Measurements from ENCODE around the gene CFAP57.

CFAP57 gene

DNA sequence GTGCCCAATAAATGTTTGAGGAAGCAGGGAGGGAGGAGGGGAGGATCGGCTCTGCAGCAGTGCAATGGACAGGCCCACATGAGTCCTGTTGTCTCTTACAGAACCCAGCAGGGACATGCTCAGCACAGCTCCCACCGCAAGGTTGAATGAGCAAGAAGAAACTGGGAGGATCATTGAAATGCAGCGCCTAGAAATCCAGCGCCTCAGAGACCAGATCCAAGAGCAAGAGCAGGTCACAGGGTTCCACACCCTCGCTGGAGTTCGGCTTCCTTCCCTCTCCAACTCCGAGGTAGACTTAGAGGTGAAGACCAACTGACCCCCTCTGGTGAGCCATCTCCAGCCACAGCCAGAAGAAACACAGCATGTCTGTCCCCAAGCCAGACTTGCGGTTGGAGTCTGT is 81.7 kb downstream of the CFAP57 start:
- Histone ChIP-seq H3K27ac (ENCODE audit: low read length) (no peak overlapping the region), H3K36me3 (ENCODE audit: control insufficient read depth, insufficient read depth, low read length) (no peaks in the 10 kb centered on the region), H3K9me3 (ENCODE audit: control insufficient read depth, insufficient read depth, low read length) (peaks cover 3% of the 10 kb centered on the region), H3K4me1 (ENCODE audit: control insufficient read depth, insufficient read depth, low read length) (no peaks in the 10 kb centered on the region), H3K27me3 (ENCODE audit: control insufficient read depth, insufficient read depth, low read length) (no peaks in the 10 kb centered on the region), H3K4me3 (ENCODE audit: low read length) (no peak overlapping the region)
- no peak for DNase-seq (ENCODE audit: low read depth, low spot score)
- WGBS (ENCODE audit: insufficient coverage, insufficient read length): no CpG with 5 or more reads among the region's 8 CpGs

DNA sequence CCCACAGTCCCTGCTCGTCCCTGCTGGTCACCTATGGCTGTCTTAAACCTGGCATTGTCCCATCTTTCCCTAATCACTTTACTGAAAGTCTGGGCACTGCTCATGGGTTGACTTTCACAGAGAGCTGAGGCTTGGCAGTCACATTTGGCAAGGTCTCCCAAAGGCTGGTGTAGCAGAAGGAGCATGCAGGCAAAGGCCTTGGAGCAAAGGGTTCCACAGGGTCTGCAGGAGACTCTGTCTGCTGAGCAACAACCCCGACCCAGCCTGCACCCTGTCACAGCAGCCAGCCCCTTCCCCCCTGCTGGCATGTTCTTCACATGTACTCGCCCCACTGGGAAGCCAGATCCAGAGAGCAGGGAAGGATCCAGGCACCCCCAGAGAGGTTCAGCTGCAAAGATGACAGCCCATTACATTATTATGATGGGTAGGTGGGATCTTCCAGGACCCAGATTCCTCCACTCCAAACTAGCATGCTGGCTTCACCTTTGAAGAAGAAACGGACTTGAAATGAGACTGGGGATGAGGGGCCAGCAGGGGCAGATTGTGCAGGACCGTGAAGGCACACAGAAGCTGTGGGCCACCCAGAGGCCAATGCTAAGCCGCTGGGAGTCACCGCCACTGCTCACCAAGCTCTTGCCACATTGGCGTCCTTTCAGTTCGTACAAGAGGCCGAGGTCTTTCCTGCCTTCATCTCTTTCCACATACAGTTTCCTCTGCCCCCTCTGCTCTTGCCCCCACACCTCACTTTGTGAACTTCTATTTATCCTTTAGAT is 83.5 kb downstream of the CFAP57 start:
- H3K27ac ChIP-seq (ENCODE audit: low read length): no peak overlapping the region
- WGBS (ENCODE audit: insufficient coverage, insufficient read length): no CpG with 5 or more reads among the region's 10 CpGs

GRCh38 chr1:43256675-43257570 is 84.8 kb downstream of the CFAP57 start:
- Histone ChIP-seq H3K4me1 (ENCODE audit: control insufficient read depth, insufficient read depth, low read length) (no peaks in the 10 kb centered on the region), H3K27ac (ENCODE audit: low read length) (no peak overlapping the region), H3K27me3 (ENCODE audit: control insufficient read depth, insufficient read depth, low read length) (no peaks in the 10 kb centered on the region), H3K9me3 (ENCODE audit: control insufficient read depth, insufficient read depth, low read length) (peaks cover 3% of the 10 kb centered on the region), H3K4me3 (ENCODE audit: low read length) (no peak overlapping the region), H3K36me3 (ENCODE audit: control insufficient read depth, insufficient read depth, low read length) (no peaks in the 10 kb centered on the region)
- no peak for DNase-seq (ENCODE audit: low read depth, low spot score)
- no CpG with 5 or more reads among the region's 8 CpGs for WGBS (ENCODE audit: insufficient coverage, insufficient read length)

More for the DNA sequence above, 83.5 kb downstream of the CFAP57 start:
- H3K4me3 ChIP-seq (ENCODE audit: low read length): no peak overlapping the region
- no peaks in the 10 kb centered on the region for H3K27me3 ChIP-seq (ENCODE audit: control insufficient read depth, insufficient read depth, low read length)
- peaks cover 3% of the 10 kb centered on the region; the same call in 1 of the 2 replicates for H3K9me3 ChIP-seq (ENCODE audit: control insufficient read depth, insufficient read depth, low read length)
- DNase-seq (ENCODE audit: low read depth, low spot score): no peak
- H3K4me1 ChIP-seq (ENCODE audit: control insufficient read depth, insufficient read depth, low read length): no peaks in the 10 kb centered on the region
- no peaks in the 10 kb centered on the region for H3K36me3 ChIP-seq (ENCODE audit: control insufficient read depth, insufficient read depth, low read length)

DNA sequence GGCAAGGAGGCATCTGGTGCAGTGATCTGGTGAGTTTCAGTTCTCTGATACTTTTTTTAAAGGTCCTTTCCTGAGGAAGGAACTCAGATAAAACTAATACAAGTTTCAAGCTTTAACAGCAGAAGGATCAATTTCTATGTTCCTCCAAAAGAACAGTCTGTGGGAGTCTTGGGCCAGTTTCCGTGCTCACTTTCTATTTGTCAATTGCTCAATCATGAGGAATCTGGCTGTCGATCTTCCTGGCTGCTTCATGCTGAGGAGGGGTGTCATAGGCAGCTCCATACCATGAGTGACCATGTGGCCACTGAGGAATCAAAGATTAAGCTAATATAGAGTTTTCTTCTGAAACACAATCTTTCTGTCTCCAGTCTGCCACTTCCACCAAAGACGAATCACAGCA is 86.2 kb downstream of the CFAP57 start:
- WGBS (ENCODE audit: insufficient coverage, insufficient read length): no CpG with 5 or more reads among the region's 3 CpGs
- H3K4me1 ChIP-seq (ENCODE audit: control insufficient read depth, insufficient read depth, low read length): no peaks in the 10 kb centered on the region
- H3K27me3 ChIP-seq (ENCODE audit: control insufficient read depth, insufficient read depth, low read length): no peaks in the 10 kb centered on the region
- no peak overlapping the region for H3K27ac ChIP-seq (ENCODE audit: low read length)
- no peaks in the 10 kb centered on the region for H3K36me3 ChIP-seq (ENCODE audit: control insufficient read depth, insufficient read depth, low read length)
- H3K9me3 ChIP-seq (ENCODE audit: control insufficient read depth, insufficient read depth, low read length): peaks cover 3% of the 10 kb centered on the region
- H3K4me3 ChIP-seq (ENCODE audit: low read length): no peak overlapping the region
- no peak for DNase-seq (ENCODE audit: low read depth, low spot score)

DNA sequence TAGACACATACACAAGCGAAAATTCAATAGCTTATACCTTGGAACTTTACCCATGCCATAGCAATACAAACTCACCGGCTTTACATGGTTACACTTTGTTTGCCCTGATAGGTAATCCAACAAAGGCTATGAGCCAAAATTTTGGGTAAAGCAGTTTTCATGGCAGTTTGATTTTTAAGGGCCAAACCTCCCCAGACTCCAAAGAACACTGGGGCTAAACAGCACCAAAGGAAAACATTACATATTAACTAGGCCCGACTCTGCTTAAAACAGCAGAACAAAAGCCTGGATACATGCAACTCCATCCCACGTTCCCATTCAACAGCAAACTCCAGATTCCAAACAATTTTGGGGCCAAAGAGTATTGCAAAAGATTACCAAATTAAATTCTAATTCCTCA is 93.3 kb downstream of the CFAP57 start:
- H3K27ac ChIP-seq (ENCODE audit: low read length): no peak overlapping the region
- no peak for DNase-seq (ENCODE audit: low read depth, low spot score)
- H3K4me3 ChIP-seq (ENCODE audit: low read length): no peak overlapping the region
- H3K4me1 ChIP-seq (ENCODE audit: control insufficient read depth, insufficient read depth, low read length): peaks cover 2% of the 10 kb centered on the region
- no CpG with 5 or more reads among the region's 4 CpGs for WGBS (ENCODE audit: insufficient coverage, insufficient read length)
- no peaks in the 10 kb centered on the region for H3K27me3 ChIP-seq (ENCODE audit: control insufficient read depth, insufficient read depth, low read length)
- no peaks in the 10 kb centered on the region; the same call in 1 of the 2 replicates for H3K9me3 ChIP-seq (ENCODE audit: control insufficient read depth, insufficient read depth, low read length)
- no peaks in the 10 kb centered on the region for H3K36me3 ChIP-seq (ENCODE audit: control insufficient read depth, insufficient read depth, low read length)

- no peaks in the 10 kb centered on the region for H3K27me3 ChIP-seq (ENCODE audit: control insufficient read depth, insufficient read depth, low read length)
- no peak for DNase-seq (ENCODE audit: low read depth, low spot score)
- no peaks in the 10 kb centered on the region for H3K9me3 ChIP-seq (ENCODE audit: control insufficient read depth, insufficient read depth, low read length)
- WGBS (ENCODE audit: insufficient coverage, insufficient read length): no CpG with 5 or more reads among the region's 1 CpG
- H3K4me3 ChIP-seq (ENCODE audit: low read length): no peak overlapping the region
- H3K36me3 ChIP-seq (ENCODE audit: control insufficient read depth, insufficient read depth, low read length): no peaks in the 10 kb centered on the region
- no peak overlapping the region for H3K27ac ChIP-seq (ENCODE audit: low read length)
- peaks cover 5% of the 10 kb centered on the region for H3K4me1 ChIP-seq (ENCODE audit: control insufficient read depth, insufficient read depth, low read length)
Observed at GRCh38 chr1:43266881-43267280, 94.8 kb downstream of the CFAP57 start.

DNA sequence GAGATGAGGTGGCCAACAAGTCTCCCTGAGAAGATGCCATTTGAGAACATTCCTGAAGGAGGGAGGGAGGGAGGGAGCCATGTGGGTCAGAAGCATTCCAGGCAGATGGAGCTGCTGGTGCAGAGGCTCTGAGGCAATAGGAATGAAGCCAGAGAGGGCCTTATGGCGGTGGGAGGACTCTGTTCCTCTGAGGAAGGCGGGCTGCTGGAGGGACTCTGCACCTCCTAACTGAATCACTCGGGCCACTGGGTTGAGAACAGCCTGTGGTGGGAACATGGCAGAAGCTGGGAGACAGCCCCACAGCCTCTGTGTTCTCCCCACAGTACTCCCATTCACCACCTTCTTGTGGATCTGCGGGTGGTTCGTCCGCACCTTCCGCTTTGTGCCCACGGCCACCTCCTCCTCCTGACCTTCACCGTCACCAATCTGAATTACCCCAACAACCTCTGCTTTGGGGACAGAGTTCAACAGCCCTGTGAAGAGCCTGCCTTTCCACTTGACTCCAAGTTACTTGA is 95.2 kb downstream of the CFAP57 start:
- no CpG with 5 or more reads among the region's 9 CpGs for WGBS (ENCODE audit: insufficient coverage, insufficient read length)
- Histone ChIP-seq H3K27ac (ENCODE audit: low read length) (no peak overlapping the region), H3K27me3 (ENCODE audit: control insufficient read depth, insufficient read depth, low read length) (no peaks in the 10 kb centered on the region), H3K9me3 (ENCODE audit: control insufficient read depth, insufficient read depth, low read length) (no peaks in the 10 kb centered on the region), H3K4me3 (ENCODE audit: low read length) (no peak overlapping the region), H3K36me3 (ENCODE audit: control insufficient read depth, insufficient read depth, low read length) (no peaks in the 10 kb centered on the region), H3K4me1 (ENCODE audit: control insufficient read depth, insufficient read depth, low read length) (peaks cover 5% of the 10 kb centered on the region)
- no peak for DNase-seq (ENCODE audit: low read depth, low spot score)

DNA sequence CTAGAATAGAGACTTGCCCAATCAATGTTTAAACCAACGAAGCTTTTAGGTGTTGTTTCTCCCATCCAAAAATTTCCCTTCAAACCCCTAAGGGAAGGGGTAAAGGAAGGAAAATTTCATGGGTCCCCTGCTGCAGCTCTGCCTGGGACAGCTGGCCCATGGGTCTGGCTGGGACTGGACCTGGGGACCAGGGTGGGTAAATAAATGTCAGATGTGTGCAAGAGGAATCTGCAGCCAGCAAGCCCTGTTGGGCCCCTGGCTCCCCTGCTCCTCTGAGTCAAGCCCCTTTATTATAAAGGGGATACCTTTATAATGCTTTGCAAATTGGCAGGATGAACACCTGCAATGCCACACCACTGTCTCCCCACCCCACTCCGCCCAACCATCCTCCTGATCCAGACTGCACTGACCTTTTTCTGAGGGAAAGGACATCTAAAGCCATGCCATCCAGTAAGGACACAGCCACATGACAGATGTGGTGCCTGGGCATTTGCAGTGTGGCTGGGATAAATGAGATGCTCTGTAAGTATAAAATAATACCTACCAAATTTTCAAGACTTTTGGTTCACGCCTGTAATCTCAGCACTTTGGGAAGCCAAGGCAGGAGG is 95.8 kb downstream of the CFAP57 start:
- no peaks in the 10 kb centered on the region for H3K9me3 ChIP-seq (ENCODE audit: control insufficient read depth, insufficient read depth, low read length)
- no peak overlapping the region for H3K4me3 ChIP-seq (ENCODE audit: low read length)
- no peaks in the 10 kb centered on the region for H3K27me3 ChIP-seq (ENCODE audit: control insufficient read depth, insufficient read depth, low read length)
- H3K36me3 ChIP-seq (ENCODE audit: control insufficient read depth, insufficient read depth, low read length): 0 out of 2 replicates have a peak, but pooled peaks cover under 1% of the 10 kb centered on the region
- peaks cover 5% of the 10 kb centered on the region for H3K4me1 ChIP-seq (ENCODE audit: control insufficient read depth, insufficient read depth, low read length)
- H3K27ac ChIP-seq (ENCODE audit: low read length): no peak overlapping the region
- WGBS (ENCODE audit: insufficient coverage, insufficient read length): no CpG with 5 or more reads among the region's 3 CpGs
- DNase-seq (ENCODE audit: low read depth, low spot score): no peak

- WGBS (ENCODE audit: insufficient coverage, insufficient read length): no CpG with 5 or more reads among the region's 7 CpGs
- DNase-seq (ENCODE audit: low read depth, low spot score): no peak
- Histone ChIP-seq H3K27me3 (ENCODE audit: control insufficient read depth, insufficient read depth, low read length) (no peaks in the 10 kb centered on the region), H3K27ac (ENCODE audit: low read length) (no peak within 1 kb of the TSS), H3K9me3 (ENCODE audit: control insufficient read depth, insufficient read depth, low read length) (no peaks in the 10 kb centered on the region), H3K36me3 (ENCODE audit: control insufficient read depth, insufficient read depth, low read length) (peaks cover 7% of the 10 kb centered on the region; the same call in 1 of the 2 replicates), H3K4me3 (ENCODE audit: low read length) (peak within 1 kb of the TSS; percentile 44; the same call in 1 of the 2 replicates), H3K4me1 (ENCODE audit: control insufficient read depth, insufficient read depth, low read length) (peaks cover 5% of the 10 kb centered on the region)
Observed at GRCh38 chr1:43269627-43270375, 97.7 kb downstream of the CFAP57 start, which contains the start of gene TMEM125. Gene TMEM125 (plus strand): TSS chr1:43269983. CDS start chr1:43272723, 2,740 bp downstream.

Data from iPS DF 6.9 (cell line).